Epithelial cell of esophagus (primary cell): Measurements from ENCODE around the gene FSTL4.

Source experiments
- DNase-seq: peaks from one replicate; pipeline ENCODE4 v3.0.0; 2010; ENCODE audit warnings: low read depth
- H3K4me3 ChIP-seq: 2 replicates; pipeline ENCODE4 v1.5.1; 2011; ENCODE audit warnings: mild to moderate bottlenecking, low read length, control low read depth
- CTCF ChIP-seq: IDR thresholded peaks from 2 replicates; pipeline ENCODE4 v1.5.1; 2011; ENCODE audit warnings: low read depth, mild to moderate bottlenecking, low read length, control low read depth, inconsistent platforms; ENCODE audit not compliant: insufficient read depth; ENCODE audit errors: missing control alignments

Gene FSTL4

GRCh38 chr5:133438487-133438886 is 173.9 kb downstream of the FSTL4 start:
- H3K4me3 ChIP-seq = no peak overlapping the region
- no peak for TF ChIP-seq CTCF
- DNase-seq = no peak

GRCh38 chr5:133434336-133434735 is 178.0 kb downstream of the FSTL4 start:
- no peak for TF ChIP-seq CTCF
- no peak overlapping the region for H3K4me3 ChIP-seq
- peak; percentile 41 for DNase-seq

GRCh38 chr5:133433641-133434040 is 178.7 kb downstream of the FSTL4 start:
- DNase-seq = no peak
- H3K4me3 ChIP-seq = no peak overlapping the region
- TF ChIP-seq CTCF = no peak

GRCh38 chr5:133432956-133433532 is 179.3 kb downstream of the FSTL4 start:
- TF ChIP-seq CTCF = no peak
- no peak overlapping the region for H3K4me3 ChIP-seq
- DNase-seq = no peak

GRCh38 chr5:133431326-133431865 is 180.9 kb downstream of the FSTL4 start:
- no peak for DNase-seq
- TF ChIP-seq CTCF = no peak
- H3K4me3 ChIP-seq = no peak overlapping the region

GRCh38 chr5:133430095-133430494 is 182.2 kb downstream of the FSTL4 start:
- no peak overlapping the region for H3K4me3 ChIP-seq
- no peak for DNase-seq
- no peak for TF ChIP-seq CTCF

GRCh38 chr5:133429046-133429445 is 183.3 kb downstream of the FSTL4 start:
- DNase-seq = no peak
- TF ChIP-seq CTCF = no peak
- H3K4me3 ChIP-seq = no peak overlapping the region
